ENCODE measurements around the gene FAM240A. TPM values are rescaled to one million over a fixed set of nuclear protein-coding genes. Genes with fewer than 3 reads are reported as not detected.

Gene FAM240A
- total and polyA plus RNA-seq, 4 donors = not detected

- Histone ChIP-seq H3K4me1 (ENCODE audit: control insufficient read depth in 4 of 4, insufficient read depth in 4 of 4, low read length in 3 of 4) (peaks cover 4 to 15% (median 12%) of the 10 kb centered on the region in 4 donors), H3K9ac (ENCODE audit: low read depth in 1 of 2, low read length in 2 of 2) (no peak overlapping the region), H3K4me3 (ENCODE audit: low read depth in 1 of 3, low read length in 3 of 3) (no peak overlapping the region), H3K27me3 (ENCODE audit: control insufficient read depth in 4 of 4, insufficient read depth in 4 of 4, low read length in 3 of 4) (no peaks in the 10 kb centered on the region), H3K36me3 (ENCODE audit: control insufficient read depth in 4 of 4, insufficient read depth in 3 of 4, low read depth in 1 of 4, low read length in 3 of 4) (no peaks in the 10 kb centered on the region), H3K27ac (ENCODE audit: low read depth in 1 of 2, low read length in 2 of 2) (no peak overlapping the region), H3K9me3 (ENCODE audit: control insufficient read depth in 4 of 4, low read length in 3 of 4) (peaks cover 0 to 3% (median 0%) of the 10 kb centered on the region in 4 donors)
- TF ChIP-seq GABPA (IDR thresholded peaks at IDR 0.05 in 1 of 2, conservative IDR thresholded peaks at IDR 0.05 in 1 of 2) = no peak
- no peak for TF ChIP-seq ATF3 (IDR thresholded peaks at IDR 0.05)
- TF ChIP-seq HNF4A (conservative IDR thresholded peaks at IDR 0.05) = no peak
- no peak for TF ChIP-seq HNF4G (IDR thresholded peaks at IDR 0.05)
- TF ChIP-seq ZBTB33 (IDR thresholded peaks at IDR 0.05) = no peak
- TF ChIP-seq SP1 (IDR thresholded peaks at IDR 0.05) = no peak
- no peak for TF ChIP-seq JUND (IDR thresholded peaks at IDR 0.05)
- TF ChIP-seq RAD21 (IDR thresholded peaks at IDR 0.05) = no peak
- no peak for TF ChIP-seq MAX (IDR thresholded peaks at IDR 0.05)
- no peak for TF ChIP-seq NR2F2 (IDR thresholded peaks at IDR 0.05)
- TF ChIP-seq EGR1 (IDR thresholded peaks at IDR 0.05; ENCODE audit: low read depth in 2 of 2) = no peak
- no peak for TF ChIP-seq FOXA1 (IDR thresholded peaks at IDR 0.05)
- TF ChIP-seq FOXA2 (IDR thresholded peaks at IDR 0.05) = no peak
- no peak for TF ChIP-seq RXRA (IDR thresholded peaks at IDR 0.05)
- TF ChIP-seq TAF1 (conservative IDR thresholded peaks at IDR 0.05) = no peak
- no peak for TF ChIP-seq REST (IDR thresholded peaks at IDR 0.05)
- no peak for TF ChIP-seq YY1 (IDR thresholded peaks at IDR 0.05)
- no peak for TF ChIP-seq CTCF (IDR thresholded peaks at IDR 0.05; ENCODE audit: low read depth, low read length, missing input control)
- 91% methylated on average over 9 of the region's 9 CpGs for WGBS
- DNase-seq (ENCODE audit: low spot score) = no peak
Measured at GRCh38 chr3:46656778-46657556, 44.6 kb downstream of the FAM240A start.
